AG09309 (cell line): Measurements from ENCODE around the gene NSMF.

Source experiments
- DNase-seq: peaks from one replicate; pipeline ENCODE4 v3.0.0-alpha.2; 2010; ENCODE audit warnings: low read depth
- H3K4me3 ChIP-seq: 2 replicates; pipeline ENCODE4 v1.5.1; 2011; ENCODE audit warnings: mild to moderate bottlenecking, low read depth, low read length, moderate library complexity; ENCODE audit not compliant: control insufficient read depth
- CTCF ChIP-seq: IDR thresholded peaks from 2 replicates; pipeline ENCODE4 v1.5.1; 2011; ENCODE audit warnings: mild to moderate bottlenecking, low read depth, low read length, inconsistent platforms; ENCODE audit not compliant: insufficient read depth, control insufficient read depth; ENCODE audit errors: missing control alignments

The NSMF gene

GRCh38 chr9:137491735-137492432 is 32.8 kb upstream of the NSMF start:
- H3K4me3 ChIP-seq: no peak overlapping the region
- DNase-seq: no peak
- TF ChIP-seq CTCF: no peak

- H3K4me3 ChIP-seq: no peak overlapping the region
- TF ChIP-seq CTCF: no peak
- no peak for DNase-seq
Measured at GRCh38 chr9:137490532-137491186, 31.5 kb upstream of the NSMF start.

- H3K4me3 ChIP-seq: no peak overlapping the region
- no peak for TF ChIP-seq CTCF
- DNase-seq: no peak
Measured at GRCh38 chr9:137488906-137489305, 29.8 kb upstream of the NSMF start.

GRCh38 chr9:137488327-137488653 is 29.2 kb upstream of the NSMF start:
- no peak overlapping the region for H3K4me3 ChIP-seq
- no peak for TF ChIP-seq CTCF
- no peak for DNase-seq

- no peak for TF ChIP-seq CTCF
- DNase-seq: no peak
- no peak overlapping the region for H3K4me3 ChIP-seq
Measured at GRCh38 chr9:137487454-137488326, 28.6 kb upstream of the NSMF start.

GRCh38 chr9:137486545-137487453 is 27.7 kb upstream of the NSMF start:
- no peak for DNase-seq

More at GRCh38 chr9:137486545-137487453, 27.7 kb upstream of the NSMF start:
- H3K4me3 ChIP-seq: no peak overlapping the region
- TF ChIP-seq CTCF: no peak
